Karpas-422 (cell line): Measurements from ENCODE around the gene TMEM87A. TPM values are rescaled to one million over a fixed set of nuclear protein-coding genes. Genes with fewer than 3 reads are reported as not detected.

Experiments
- DNase-seq: peaks from one replicate; pipeline ENCODE4 v3.0.0-alpha.2; 2015
- H2AFZ ChIP-seq: fragments of 200-600 bp; sonication (generic); 2 replicates; pipeline ENCODE4 v1.6.1; 2014; ENCODE audit warnings: antibody characterized with exemption, low read length, mixed read lengths
- H3K27ac ChIP-seq: fragments of 200-600 bp; sonication (generic); 2 replicates; pipeline ENCODE4 v1.5.1; 2014; ENCODE audit warnings: mild to moderate bottlenecking, low read length, moderate library complexity
- H3K27me3 ChIP-seq: fragments of 200-600 bp; sonication (generic); 2 replicates; pipeline ENCODE4 v1.6.1; 2014; ENCODE audit warnings: low read length, mixed read lengths
- H3K36me3 ChIP-seq: fragments of 200-600 bp; sonication (generic); 2 replicates; pipeline ENCODE4 v1.6.1; 2014; ENCODE audit warnings: low read length, mixed read lengths; ENCODE audit not compliant: insufficient read depth
- H3K4me1 ChIP-seq: fragments of 200-600 bp; sonication (generic); 2 replicates; pipeline ENCODE4 v1.6.1; 2014; ENCODE audit warnings: mild to moderate bottlenecking, low read length, mixed read lengths
- H3K4me2 ChIP-seq: fragments of 200-600 bp; sonication (generic); 2 replicates; pipeline ENCODE4 v1.6.1; 2014; ENCODE audit warnings: low read length, low read depth, mild to moderate bottlenecking; ENCODE audit not compliant: poor library complexity, severe bottlenecking
- H3K4me3 ChIP-seq: fragments of 200-600 bp; sonication (generic); 2 replicates; pipeline ENCODE4 v1.5.1; 2014; ENCODE audit warnings: mild to moderate bottlenecking, antibody characterized with exemption, low read length, mixed read lengths
- H3K79me2 ChIP-seq: fragments of 200-600 bp; sonication (generic); 2 replicates; pipeline ENCODE4 v1.6.1; 2014; ENCODE audit warnings: mild to moderate bottlenecking, low read length, mixed read lengths
- H3K9ac ChIP-seq: fragments of 200-600 bp; sonication (generic); 2 replicates; pipeline ENCODE4 v1.6.0; 2014; ENCODE audit warnings: low read length
- H3K9me2 ChIP-seq: fragments of 200-600 bp; sonication (generic), shearing (Covaris generic); replicated peaks from 2 replicates; pipeline ENCODE4 v1.6.0; 2014; ENCODE audit warnings: mild to moderate bottlenecking, low read length, moderate library complexity; ENCODE audit not compliant: insufficient read depth
- H3K9me3 ChIP-seq: fragments of 300-700, 200-600 bp; sonication (generic); 2 replicates; pipeline ENCODE4 v1.6.1; 2014; ENCODE audit warnings: low read length, mixed read lengths
- H4K20me1 ChIP-seq: fragments of 200-600 bp; sonication (generic); 2 replicates; pipeline ENCODE4 v1.6.1; 2014; ENCODE audit warnings: mild to moderate bottlenecking, antibody characterized with exemption, low read length, low read depth; ENCODE audit not compliant: insufficient read depth
- small RNA-seq: library from RNA; depleted of rRNA; stranded (forward); fragments of <200 nt; gene quantifications from one replicate; pipeline ENCODE3, GENCODE V24; 2014
- total RNA-seq: library from RNA; depleted of rRNA; stranded (reverse); fragments of >200 nt; shearing (Covaris generic); gene quantifications from 2 replicates; pipeline ENCODE4 v1.2.3, GENCODE V29; 2014; ENCODE audit warnings: low replicate concordance; rRNA removed

Gene TMEM87A
- total RNA-seq, 1 experiment from 2014 or later, result 27.2 TPM

- Histone ChIP-seq H3K4me3 (no peak overlapping the region), H3K9me2 (no peaks in the 10 kb centered on the region), H3K27me3 (no peaks in the 10 kb centered on the region), H3K9me3 (no peaks in the 10 kb centered on the region), H3K36me3 (peaks cover 49% of the 10 kb centered on the region), H4K20me1 (no peaks in the 10 kb centered on the region), H3K27ac (no peak overlapping the region), H3K4me2 (no peak overlapping the region), H2AFZ (no peak overlapping the region), H3K4me1 (no peaks in the 10 kb centered on the region), H3K9ac (no peak overlapping the region), H3K79me2 (no peaks in the 10 kb centered on the region)
- DNase-seq, result no peak
Observed at GRCh38 chr15:42165106-42165505, 108.1 kb downstream of the TMEM87A start.

GRCh38 chr15:42163947-42164550, 109.2 kb downstream of the TMEM87A start:
- Histone ChIP-seq H3K27me3 (no peaks in the 10 kb centered on the region), H3K9me3 (no peaks in the 10 kb centered on the region), H3K27ac (no peak overlapping the region), H3K4me1 (no peaks in the 10 kb centered on the region), H3K9me2 (no peaks in the 10 kb centered on the region), H4K20me1 (no peaks in the 10 kb centered on the region), H3K79me2 (no peaks in the 10 kb centered on the region), H3K9ac (no peak overlapping the region), H3K36me3 (peaks cover 44% of the 10 kb centered on the region), H3K4me2 (no peak overlapping the region), H3K4me3 (no peak overlapping the region), H2AFZ (no peak overlapping the region)
- DNase-seq, result no peak

GRCh38 chr15:42163291-42163690, 109.9 kb downstream of the TMEM87A start:
- H2AFZ ChIP-seq, result no peak overlapping the region

More at GRCh38 chr15:42163291-42163690, 109.9 kb downstream of the TMEM87A start:
- no peaks in the 10 kb centered on the region for H3K9me3 ChIP-seq
- no peak overlapping the region for H3K9ac ChIP-seq
- DNase-seq, result no peak
- no peak overlapping the region for H3K27ac ChIP-seq
- no peaks in the 10 kb centered on the region for H3K27me3 ChIP-seq
- peaks cover 44% of the 10 kb centered on the region for H3K36me3 ChIP-seq
- H3K4me3 ChIP-seq, result no peak overlapping the region
- no peaks in the 10 kb centered on the region for H3K79me2 ChIP-seq
- no peak overlapping the region for H3K4me2 ChIP-seq
- no peaks in the 10 kb centered on the region for H3K4me1 ChIP-seq
- H4K20me1 ChIP-seq, result no peaks in the 10 kb centered on the region
- no peaks in the 10 kb centered on the region for H3K9me2 ChIP-seq

Small RNAs within 50 kb of the gene (small RNA-seq; reads per million reads assigned to genes)
- 1.1 reads per million, percentile 34 among the genes with 10 or more reads in this experiment for gene MIR627

Other genes starting within 250 kb of the TMEM87A start
- gene PLA2G4D, start 178.9 kb downstream of the TMEM87A start, total RNA-seq, result not detected in 2 replicates
- gene PLA2G4F, start 116.8 kb downstream of the TMEM87A start, total RNA-seq, result not detected in 2 replicates
- 65.3 and 99.4 TPM in 2 replicates for gene VPS39, start 65.1 kb downstream of the TMEM87A start, total RNA-seq
- 21.2 and 31.1 TPM in 2 replicates for gene GANC, start 232 bp downstream of the TMEM87A start, total RNA-seq
- gene CAPN3, start 86.1 kb upstream of the TMEM87A start, total RNA-seq, result 3.2 and 8.8 TPM in 2 replicates
- gene ZNF106, start 217.7 kb upstream of the TMEM87A start, total RNA-seq, result 109 and 144 TPM in 2 replicates
- gene SNAP23, start 222.2 kb upstream of the TMEM87A start, total RNA-seq, result 115 and 137 TPM in 2 replicates